SK-N-SH (cell line): ENCODE data around the gene USP48. TPM values are rescaled to one million over a fixed set of nuclear protein-coding genes. Genes with fewer than 3 reads are reported as not detected.
A peak's percentile ranks its signal among the peaks of the same experiment; 100 is the strongest.

Experiments
- CTCF ChIA-PET: fragments of 300-600, 350-600 bp; formaldehyde crosslinking; extraction: SDS; loops from one replicate; lab custom pipeline; 2021; lab: Yijun Ruan, JAX
- POLR2A ChIA-PET: fragments of 350-600 bp; sonication (Branson Sonifier 250); formaldehyde crosslinking; extraction: SDS; loops from one replicate; lab custom pipeline; 2020; ENCODE audit warnings: antibody characterized with exemption, inconsistent platforms; lab: Yijun Ruan, JAX
- DNase-seq: peaks from one replicate; pipeline ENCODE4 v3.0.0; 2012
- H2AFZ ChIP-seq: fragments of 200-600 bp; sonication (generic); 2 replicates; pipeline ENCODE4 v1.8.1; 2016; ENCODE audit warnings: antibody characterized with exemption, mild to moderate bottlenecking, low read depth
- H3F3A ChIP-seq: fragments of 200-600 bp; sonication (generic); replicated peaks from 2 replicates; pipeline ENCODE3; 2016; ENCODE audit warnings: antibody characterized with exemption, mild to moderate bottlenecking; ENCODE audit not compliant: insufficient read depth
- H3K27ac ChIP-seq, 2 experiments: fragments of 200-500 bp in 1 of 2; fragments of 200-600 bp in 1 of 2; sonication (Bioruptor generic) in 1 of 2; sonication (generic), shearing (Covaris generic) in 1 of 2; 2 replicates each; pipeline versions ENCODE4 v1.5.1 to v1.6.1; 2014 to 2016; ENCODE audit warnings: low read depth in 2 of 2, inconsistent platforms in 1 of 2, low read length in 1 of 2, mild to moderate bottlenecking in 1 of 2, mixed read lengths in 1 of 2
- H3K27me3 ChIP-seq: fragments of 200-600 bp; sonication (generic), shearing (Covaris generic); 2 replicates; pipeline ENCODE4 v1.6.1; 2016; ENCODE audit warnings: mixed run types; ENCODE audit not compliant: insufficient read depth
- H3K36me3 ChIP-seq, 2 experiments: fragments of 200-500 bp in 1 of 2; fragments of 200-600 bp in 1 of 2; sonication (Bioruptor generic) in 1 of 2; sonication (generic) in 1 of 2; replicated peaks in 1 of 2; 2 replicates each; pipeline versions ENCODE3 to v1.5.1; 2014 to 2016; ENCODE audit warnings: low read length in 1 of 2, mild to moderate bottlenecking in 1 of 2; ENCODE audit not compliant: insufficient read depth in 2 of 2, control insufficient read depth in 1 of 2
- H3K4me1 ChIP-seq, 2 experiments: fragments of 200-500 bp in 1 of 2; fragments of 200-600 bp in 1 of 2; sonication (Bioruptor generic) in 1 of 2; sonication (generic), shearing (Covaris generic) in 1 of 2; 2 replicates each; pipeline versions ENCODE4 v1.5.1 to v1.6.1; 2014 to 2016; ENCODE audit warnings: low read depth in 1 of 2, low read length in 1 of 2, mixed run types in 1 of 2; ENCODE audit not compliant: insufficient read depth in 2 of 2, control insufficient read depth in 1 of 2
- H3K4me2 ChIP-seq: fragments of 200-600 bp; sonication (generic), shearing (Covaris generic); 2 replicates; pipeline ENCODE4 v1.6.1; 2017; ENCODE audit warnings: mixed run types
- H3K4me3 ChIP-seq, 2 experiments: fragments of 200-500 bp in 1 of 2; fragments of 200-600 bp in 1 of 2; sonication (Bioruptor generic) in 1 of 2; sonication (generic), shearing (Covaris generic) in 1 of 2; 2 replicates each; pipeline versions ENCODE4 v1.5.1 to v1.8.1; 2014 to 2016; ENCODE audit warnings: low read depth in 2 of 2, inconsistent platforms in 1 of 2, low read length in 1 of 2, mild to moderate bottlenecking in 1 of 2, mixed read lengths in 1 of 2, moderate library complexity in 1 of 2
- H3K79me2 ChIP-seq: fragments of 200-600 bp; sonication (generic); 2 replicates; pipeline ENCODE4 v1.8.1; 2017; ENCODE audit warnings: mild to moderate bottlenecking; ENCODE audit not compliant: insufficient read depth
- H3K9ac ChIP-seq: fragments of 200-600 bp; sonication (generic); 2 replicates; pipeline ENCODE4 v1.6.1; 2017; ENCODE audit warnings: mixed run types
- H3K9me2 ChIP-seq: fragments of 200-600 bp; sonication (generic); 2 replicates; pipeline ENCODE4 v1.6.1; 2017; ENCODE audit warnings: mixed run types
- H3K9me3 ChIP-seq: fragments of 200-600 bp; sonication (generic); 2 replicates; pipeline ENCODE4 v1.6.1; 2017; ENCODE audit warnings: mixed run types, mild to moderate bottlenecking, moderate library complexity
- H4K20me1 ChIP-seq: fragments of 200-600 bp; sonication (generic); 2 replicates; pipeline ENCODE4 v1.6.1; 2017; ENCODE audit warnings: mild to moderate bottlenecking, mixed run types; ENCODE audit not compliant: insufficient read depth
- CHD2 ChIP-seq: fragments of 150-350 bp; IDR thresholded peaks from 2 replicates; pipeline ENCODE4 v1.6.1; 2018; ENCODE audit warnings: low read length; ENCODE audit not compliant: partially characterized antibody
- CTCF ChIP-seq: fragments of 200-600 bp; sonication (generic); IDR thresholded peaks from 2 replicates; pipeline ENCODE4 v1.6.1; 2017; ENCODE audit warnings: antibody characterized with exemption, mild to moderate bottlenecking, moderate library complexity
- FOSL2 ChIP-seq: IDR thresholded peaks from 2 replicates; pipeline ENCODE4 v1.4.0; 2012; ENCODE audit warnings: low read depth, mild to moderate bottlenecking, moderate library complexity, borderline replicate concordance
- SIN3A ChIP-seq: IDR thresholded peaks from 2 replicates; pipeline ENCODE4 v1.6.1; 2012; ENCODE audit warnings: low read depth, mild to moderate bottlenecking, low read length, moderate library complexity, borderline replicate concordance
- USF1 ChIP-seq: IDR thresholded peaks from 2 replicates; pipeline ENCODE4 v1.4.0; 2012; ENCODE audit warnings: low read depth, borderline replicate concordance
- USF2 ChIP-seq: fragments of 150-350 bp; IDR thresholded peaks from 2 replicates; pipeline ENCODE4 v1.6.1; 2017; ENCODE audit warnings: antibody characterized with exemption, low read length, low read depth, borderline replicate concordance
- WGBS: methylation state at CpG from one replicate; pipeline ENCODE4 v1.1.6; 2017; ENCODE audit warnings: low lambda C conversion rate; 5-methylcytosine and 5-hydroxymethylcytosine counted together
- polyA plus RNA-seq, 3 experiments: library from polyadenylated mRNA; depleted of rRNA; stranded (reverse); fragments of >200 nt; gene quantifications; 2 replicates each; pipeline ENCODE4 v1.2.3, GENCODE V29; 2012

The USP48 gene
- polyA plus RNA-seq, 1 of the 3 experiments (the other 2 are of a cell fraction) = 13.6 TPM

GRCh38 chr1:21670059-21670881, 112.7 kb downstream of the USP48 start (continued):
- TF ChIP-seq CTCF (no peak), CHD2 (no peak)

GRCh38 chr1:21669258-21670058, 113.5 kb downstream of the USP48 start, which contains the start of gene RAP1GAP:
TSS of gene RAP1GAP (minus strand) at chr1:21669357. CDS start at chr1:21620032, 49,325 bp downstream.
- Histone ChIP-seq H3K9me3 (no peaks in the 10 kb centered on the region), H3K9ac (no peak within 1 kb of the TSS), H3K27me3 (peaks cover 8% of the 10 kb centered on the region; the same call in 1 of the 2 replicates), H3K36me3 (no peaks in the 10 kb centered on the region), H3K27ac (no peak within 1 kb of the TSS), H3K79me2 (no peaks in the 10 kb centered on the region), H2AFZ (no peak within 1 kb of the TSS), H3K9me2 (no peaks in the 10 kb centered on the region), H3F3A (no peaks in the 10 kb centered on the region), H3K4me2 (peak within 1 kb of the TSS; percentile 71; the same call in 1 of the 2 replicates), H3K4me3 (peak within 1 kb of the TSS in 1 of 2 experiments; percentile 44; a peak in 2 of 4 replicates), H4K20me1 (peaks cover 7% of the 10 kb centered on the region; the same call in 1 of the 2 replicates), H3K4me1 (peaks cover 9 to 30% of the 10 kb centered on the region in 2 experiments; a peak in 3 of 4 replicates)
- WGBS = 74% methylated on average over 26 of the region's 64 CpGs
- ChIA-PET POLR2A (no interaction called here), CTCF (interaction anchor here (0.6 to 1.7 kb wide), 5 partner anchors 9 to 34 kb away, joined by 3 to 11 read pairs (median 3); no protein-coding TSS in a partner anchor)
- peak; percentile 86 for DNase-seq
- no peak for TF ChIP-seq SIN3A
- peak; percentile 67; the same call in 1 of the 2 replicates for TF ChIP-seq USF1

- H3F3A ChIP-seq = no peaks in the 10 kb centered on the region
- no peak for DNase-seq
- H2AFZ ChIP-seq = no peak overlapping the region
- ChIA-PET POLR2A (no interaction called here), CTCF (interaction anchor here (0.6 to 1.7 kb wide), 4 partner anchors 9 to 34 kb away, joined by 3 to 11 read pairs (median 4); no protein-coding TSS in a partner anchor)
- WGBS = 0% methylated on average over 2 of the region's 25 CpGs
- H3K27me3 ChIP-seq = peaks cover 8% of the 10 kb centered on the region; the same call in 1 of the 2 replicates
- H4K20me1 ChIP-seq = peaks cover 7% of the 10 kb centered on the region; the same call in 1 of the 2 replicates
- peak overlapping the region in 1 of 2 experiments; percentile 44; a peak in 2 of 4 replicates for H3K4me3 ChIP-seq
- no peaks in the 10 kb centered on the region for H3K79me2 ChIP-seq
- H3K9ac ChIP-seq = no peak overlapping the region
- no peaks in the 10 kb centered on the region for H3K9me3 ChIP-seq
- no peak for TF ChIP-seq USF2
- TF ChIP-seq FOSL2 = no peak
- no peak for TF ChIP-seq CTCF
- H3K9me2 ChIP-seq = no peaks in the 10 kb centered on the region
- peaks cover 9 to 30% of the 10 kb centered on the region in 2 experiments; a peak in 3 of 4 replicates for H3K4me1 ChIP-seq
- H3K4me2 ChIP-seq = peak overlapping the region; percentile 71; the same call in 1 of the 2 replicates
- H3K27ac ChIP-seq = no peak overlapping the region
- no peaks in the 10 kb centered on the region for H3K36me3 ChIP-seq
Measured at GRCh38 chr1:21668951-21669257, 114.0 kb downstream of the USP48 start.
